GM18858 (cell line): Measurements from ENCODE around the gene TRAPPC5.

Experiments used
- ATAC-seq: cut with Tn5 transposase; IDR thresholded peaks from one replicate; pipeline ENCODE4 v1.9.1; 2021; ENCODE audit not compliant: unreplicated experiment

Gene TRAPPC5

DNA sequence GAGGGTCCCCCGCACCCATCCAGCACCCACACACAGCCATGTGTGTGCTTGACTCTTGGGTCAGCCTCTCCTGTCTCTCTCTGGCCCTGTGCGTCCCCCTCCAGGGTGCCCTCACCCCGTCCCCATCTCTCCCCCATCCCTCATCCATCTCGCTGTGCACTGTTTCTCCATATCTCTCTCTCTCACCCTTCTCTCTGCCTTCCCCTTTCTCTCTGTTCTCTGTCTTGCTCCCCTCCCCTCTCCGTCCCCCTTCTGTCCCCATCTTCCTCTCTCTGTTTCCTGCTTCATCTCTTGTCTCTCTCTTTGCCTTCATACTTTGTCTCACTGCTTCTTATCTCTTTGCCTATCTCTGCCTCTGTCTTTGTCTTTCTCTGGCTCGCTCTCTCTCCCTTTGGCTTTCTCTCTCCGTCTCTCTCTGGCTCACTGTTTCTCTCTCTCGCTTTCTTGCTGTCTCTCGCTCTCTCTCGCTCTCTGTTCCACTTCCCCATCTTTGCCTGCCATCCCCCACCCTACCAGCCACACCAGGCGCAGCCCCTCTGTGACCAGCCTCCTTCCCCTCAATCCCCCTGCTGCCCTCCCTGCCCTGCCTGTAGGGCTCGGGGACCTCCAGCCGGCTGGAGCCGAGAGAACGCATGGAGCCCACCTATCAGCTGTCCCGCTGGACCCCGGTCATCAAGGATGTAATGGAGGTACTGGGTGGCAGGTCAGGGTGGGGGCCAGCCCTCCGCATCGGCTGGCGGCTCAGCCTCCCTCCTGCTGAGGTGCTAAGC, 34.8 kb upstream of the TRAPPC5 start:
- ATAC-seq = no peak

DNA sequence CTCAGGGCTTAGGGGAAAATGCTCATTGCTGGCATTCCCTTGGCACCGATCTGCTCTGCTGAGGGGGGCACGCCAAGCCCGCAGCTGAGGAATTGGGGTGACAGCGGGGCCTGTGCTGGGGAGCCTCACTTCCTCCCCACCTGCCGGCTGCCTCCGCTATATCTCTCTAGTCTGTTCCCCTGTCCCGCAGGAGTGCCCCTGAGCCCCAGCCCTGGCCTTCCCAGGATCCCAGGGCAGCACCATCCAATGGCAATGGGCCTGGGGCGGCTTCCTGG, 34.3 kb upstream of the TRAPPC5 start:
- ATAC-seq = no peak

DNA sequence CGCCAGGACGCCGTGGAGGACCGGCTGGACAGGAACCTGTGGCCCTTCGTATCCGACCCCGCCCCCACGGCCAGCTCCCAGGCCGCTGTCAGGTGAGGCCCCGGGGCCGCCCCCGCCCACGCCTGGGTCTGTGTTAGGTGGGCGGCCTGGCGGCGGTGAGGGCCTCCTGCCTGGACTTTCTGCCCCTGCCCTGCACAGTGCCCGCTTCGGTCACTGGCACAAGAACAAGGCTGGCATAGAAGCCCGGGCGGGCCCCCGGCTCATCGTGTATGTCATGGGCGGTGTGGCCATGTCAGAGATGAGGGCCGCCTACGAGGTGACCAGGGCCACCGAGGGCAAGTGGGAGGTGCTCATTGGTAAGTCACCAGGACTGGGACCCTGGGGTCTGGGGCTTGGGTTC, 33.5 kb upstream of the TRAPPC5 start:
- no peak for ATAC-seq

DNA sequence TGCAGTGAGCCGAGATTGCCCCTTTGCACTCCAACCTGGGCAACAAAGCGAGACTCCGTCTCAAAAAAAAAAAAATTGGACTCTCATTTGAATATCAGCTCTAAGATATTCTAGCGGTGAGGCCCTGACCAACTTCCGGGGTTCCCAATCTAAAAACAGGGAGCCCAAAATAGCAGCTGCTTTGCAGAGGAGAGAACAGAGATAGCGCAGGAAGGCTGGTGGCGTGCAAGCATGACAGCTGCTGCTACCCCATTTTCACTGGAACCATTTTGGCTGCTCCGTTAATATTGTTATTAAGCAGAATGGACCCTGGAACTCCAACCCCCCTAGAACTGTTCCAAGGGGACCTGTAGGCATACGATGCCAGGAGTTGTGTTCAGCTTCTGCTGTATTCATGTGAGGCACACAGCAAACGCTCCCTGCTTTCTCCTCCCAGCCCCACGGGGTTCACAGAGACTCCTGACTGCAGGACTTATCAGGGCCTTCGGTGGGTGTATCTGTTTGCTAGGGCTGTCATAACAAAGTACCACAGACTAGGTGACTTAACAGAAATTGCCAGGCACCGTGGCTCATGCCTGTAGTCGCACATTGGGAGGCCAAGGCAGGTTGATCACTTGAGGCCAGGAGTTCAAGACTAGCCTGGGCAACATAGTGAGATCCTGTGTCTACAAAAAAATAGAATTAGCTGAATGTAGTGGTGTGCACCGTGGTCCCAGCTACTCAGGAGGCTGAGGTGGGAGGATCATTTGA, 32.2 kb upstream of the TRAPPC5 start:
- no peak for ATAC-seq

DNA sequence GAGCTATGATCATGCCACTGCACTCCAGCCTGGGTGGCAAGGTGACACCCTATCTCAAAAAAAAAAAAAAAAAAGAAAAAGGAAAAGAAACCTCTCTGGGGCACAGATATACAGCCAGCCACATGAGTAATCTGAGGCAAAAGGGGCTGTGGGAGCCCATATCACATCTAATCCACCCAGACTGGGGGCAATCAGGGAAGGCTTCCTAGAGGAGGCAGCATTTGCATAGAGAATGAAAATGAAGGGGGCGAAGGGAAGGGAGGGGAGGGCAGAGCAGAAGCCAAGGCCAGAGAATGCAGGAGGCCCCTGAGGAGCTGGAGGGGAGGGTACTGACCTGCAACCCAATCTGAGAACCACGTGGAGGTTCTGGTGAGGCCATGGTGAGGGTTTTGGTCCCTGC, 30.5 kb upstream of the TRAPPC5 start:
- ATAC-seq = no peak

- ATAC-seq = no peak
Measured at GRCh38 chr19:7652061-7652641, 28.5 kb upstream of the TRAPPC5 start.

- no peak for ATAC-seq
Measured at GRCh38 chr19:7654401-7654800, 26.2 kb upstream of the TRAPPC5 start.

DNA sequence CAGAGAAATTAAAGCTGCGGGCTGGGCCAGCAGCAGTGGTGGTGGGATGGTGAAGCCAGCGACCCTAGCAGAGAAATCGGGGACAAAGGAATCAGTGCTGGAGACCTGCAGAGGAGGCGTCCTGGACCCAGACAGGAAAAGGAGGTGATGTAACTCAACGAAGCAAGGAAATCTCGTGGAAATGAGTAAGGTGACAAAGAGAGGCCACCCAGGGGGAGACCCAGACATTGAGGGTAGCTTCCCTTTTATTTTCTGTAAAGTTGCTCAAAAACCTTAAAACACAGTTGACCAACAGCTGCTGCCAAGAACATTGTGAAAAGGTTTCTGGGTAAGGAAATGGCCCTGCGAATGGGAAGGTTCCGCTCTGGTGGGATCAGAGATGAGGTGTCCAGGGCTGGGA, 25.1 kb upstream of the TRAPPC5 start:
- no peak for ATAC-seq

DNA sequence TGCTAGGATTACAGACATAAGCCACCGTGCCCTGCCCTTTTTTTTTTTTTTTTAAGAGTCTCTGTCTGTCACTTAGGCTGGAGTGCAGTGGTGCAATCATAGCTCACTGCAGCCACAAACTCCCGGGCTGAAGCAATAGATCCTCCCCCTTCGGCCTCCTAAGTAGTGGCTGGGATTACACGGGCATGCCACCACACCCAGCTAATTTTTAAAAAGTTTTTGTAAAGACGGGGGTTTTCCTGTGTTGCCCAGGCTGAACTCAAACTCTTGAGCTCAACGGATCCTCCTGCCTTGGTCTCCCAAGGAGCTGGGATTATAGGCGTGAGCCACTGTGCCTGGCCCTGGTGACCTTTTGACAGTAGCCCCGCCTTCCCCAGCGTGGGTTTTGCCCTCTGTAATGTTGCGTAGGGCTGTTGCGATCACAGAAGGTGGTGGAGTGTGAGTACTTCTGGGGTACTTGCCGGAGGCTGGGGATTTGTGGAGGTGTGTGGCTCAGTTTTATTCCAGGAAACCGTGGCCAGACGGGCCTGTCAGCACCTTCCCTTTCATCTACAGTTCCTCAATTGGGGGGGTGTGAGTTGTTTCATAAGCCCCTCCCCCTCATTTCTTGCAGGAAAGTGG, 23.4 kb upstream of the TRAPPC5 start:
- ATAC-seq = no peak

GRCh38 chr19:7658219-7658686, 22.4 kb upstream of the TRAPPC5 start:
- ATAC-seq = no peak

DNA sequence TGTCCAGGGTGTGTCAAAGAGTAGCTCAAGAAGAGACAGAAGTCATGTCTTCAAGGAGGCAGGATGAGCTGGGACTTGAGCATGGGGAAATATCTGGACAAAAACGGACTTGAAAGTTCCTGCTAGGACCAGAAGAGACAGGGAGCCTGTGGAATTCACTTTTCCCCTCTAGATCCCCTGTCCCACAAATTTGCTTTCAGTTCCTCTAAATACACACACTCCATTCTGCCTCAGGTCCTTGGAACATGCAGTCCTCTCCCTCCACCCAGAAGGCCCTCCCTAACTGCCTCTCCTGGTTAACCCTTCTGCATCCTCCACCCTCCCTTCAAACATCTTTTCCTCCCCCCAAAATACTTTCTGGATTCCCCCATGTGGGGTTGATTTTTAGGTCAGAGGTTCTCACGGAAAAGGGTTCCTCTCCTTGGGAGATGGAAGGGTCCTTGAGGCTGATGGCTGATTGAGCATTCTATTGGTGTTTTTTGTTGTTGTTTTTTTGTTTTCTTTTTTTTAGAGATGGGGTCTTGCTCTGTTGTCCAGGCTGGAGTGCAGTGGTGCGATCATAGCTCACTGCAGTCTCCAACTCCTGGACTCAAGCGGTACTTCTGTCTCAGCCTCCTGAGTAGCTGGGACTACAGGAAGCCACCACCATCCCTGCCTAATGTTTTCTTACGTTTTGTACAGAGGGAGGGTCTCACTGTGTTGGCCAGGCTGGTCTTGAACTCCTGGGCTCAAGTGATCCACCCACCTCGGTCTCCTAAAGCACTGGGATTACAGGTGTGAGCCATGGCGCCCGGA, 18.7 kb upstream of the TRAPPC5 start:
- no peak for ATAC-seq

DNA sequence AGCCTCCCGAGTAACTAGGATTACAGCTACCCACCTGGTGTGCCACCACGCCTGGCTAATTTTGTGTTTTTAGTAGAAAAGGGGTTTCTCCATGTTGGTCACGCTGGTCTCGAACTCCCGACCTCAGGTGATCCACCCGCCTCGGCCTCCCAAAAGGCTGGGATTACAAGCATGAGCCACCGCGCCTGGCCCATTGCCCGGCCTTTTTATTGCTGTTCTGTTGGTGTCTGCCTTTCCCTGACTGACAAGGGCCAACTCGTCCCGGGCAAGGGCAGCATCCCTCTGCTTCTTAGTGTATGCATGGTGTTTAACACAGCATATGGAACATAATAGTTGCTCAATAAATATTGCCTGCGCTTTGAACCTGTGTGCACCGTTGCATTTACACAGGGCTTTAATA, 18.0 kb upstream of the TRAPPC5 start:
- no peak for ATAC-seq

DNA sequence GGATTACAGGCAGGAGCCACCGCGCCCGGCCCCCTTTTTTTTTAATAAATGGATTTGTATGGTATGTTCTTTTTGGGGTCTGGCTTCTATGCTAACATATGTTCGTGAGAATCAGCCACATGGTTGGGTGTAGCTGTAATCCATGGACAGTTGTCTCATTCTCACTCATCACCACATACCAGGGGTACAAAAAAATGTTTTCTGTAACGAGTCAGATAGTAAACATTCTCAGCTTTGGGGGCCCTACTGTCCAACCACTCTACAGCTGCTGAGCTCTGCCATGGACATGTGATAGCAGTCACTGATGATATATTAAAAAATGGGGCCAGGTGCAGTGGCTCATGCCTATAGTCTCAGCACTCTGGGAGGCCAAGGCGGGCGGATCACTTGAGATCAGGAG, 16.9 kb upstream of the TRAPPC5 start:
- ATAC-seq = no peak

- no peak for ATAC-seq
Measured at GRCh38 chr19:7665076-7665475, 15.6 kb upstream of the TRAPPC5 start.

- no peak for ATAC-seq
Measured at GRCh38 chr19:7668842-7669241, 11.8 kb upstream of the TRAPPC5 start, which contains the start of gene RETN. RETN (plus strand) TSS chr19:7669049; CDS start chr19:7669327, 278 bp downstream.

DNA sequence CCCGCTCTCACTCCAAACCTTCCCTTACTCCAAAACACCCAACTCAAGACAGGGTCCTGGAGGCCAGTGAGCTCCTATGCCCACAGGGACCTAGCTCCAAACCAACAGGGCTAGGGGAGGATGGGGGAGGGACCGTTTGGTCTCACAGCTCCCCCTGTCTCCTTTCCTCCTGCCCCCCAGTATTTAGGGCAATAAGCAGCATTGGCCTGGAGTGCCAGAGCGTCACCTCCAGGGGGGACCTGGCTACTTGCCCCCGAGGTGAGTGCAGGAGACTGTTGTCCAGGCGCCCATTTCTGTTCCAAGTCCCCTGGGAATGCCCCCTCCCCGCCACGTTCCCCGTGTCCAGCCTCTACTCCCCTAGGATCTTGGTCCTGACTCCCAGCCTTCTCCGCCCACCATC, 11.0 kb upstream of the TRAPPC5 start:
- ATAC-seq = no peak

GRCh38 chr19:7670150-7670783, 10.4 kb upstream of the TRAPPC5 start:
- no peak for ATAC-seq

- no peak for ATAC-seq
Measured at GRCh38 chr19:7670790-7671189, 9.8 kb upstream of the TRAPPC5 start.

- no peak for ATAC-seq
Measured at GRCh38 chr19:7672522-7672921, 8.1 kb upstream of the TRAPPC5 start.
